ENCODE measurements around the gene DNAH14.

Gene DNAH14

DNA sequence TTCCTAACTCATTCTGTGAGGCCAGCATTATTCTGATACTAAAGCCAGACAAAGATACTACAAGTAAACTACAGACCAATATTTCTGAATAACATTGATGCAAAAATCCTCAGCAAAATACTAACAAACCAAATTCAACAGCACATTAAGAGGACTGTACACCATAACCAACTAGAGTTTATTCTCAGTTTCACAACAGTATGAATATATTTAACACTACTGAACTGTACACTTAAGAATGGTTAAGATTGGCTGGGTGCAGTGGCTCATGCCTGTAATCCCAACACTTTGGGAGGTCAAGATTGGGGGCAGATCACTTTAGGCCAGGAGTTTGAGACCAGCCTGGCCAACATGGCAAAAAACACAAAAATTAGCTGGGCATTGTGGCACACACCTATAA is 421.4 kb downstream of the DNAH14 start:
- TF ChIP-seq, protein P1, sequence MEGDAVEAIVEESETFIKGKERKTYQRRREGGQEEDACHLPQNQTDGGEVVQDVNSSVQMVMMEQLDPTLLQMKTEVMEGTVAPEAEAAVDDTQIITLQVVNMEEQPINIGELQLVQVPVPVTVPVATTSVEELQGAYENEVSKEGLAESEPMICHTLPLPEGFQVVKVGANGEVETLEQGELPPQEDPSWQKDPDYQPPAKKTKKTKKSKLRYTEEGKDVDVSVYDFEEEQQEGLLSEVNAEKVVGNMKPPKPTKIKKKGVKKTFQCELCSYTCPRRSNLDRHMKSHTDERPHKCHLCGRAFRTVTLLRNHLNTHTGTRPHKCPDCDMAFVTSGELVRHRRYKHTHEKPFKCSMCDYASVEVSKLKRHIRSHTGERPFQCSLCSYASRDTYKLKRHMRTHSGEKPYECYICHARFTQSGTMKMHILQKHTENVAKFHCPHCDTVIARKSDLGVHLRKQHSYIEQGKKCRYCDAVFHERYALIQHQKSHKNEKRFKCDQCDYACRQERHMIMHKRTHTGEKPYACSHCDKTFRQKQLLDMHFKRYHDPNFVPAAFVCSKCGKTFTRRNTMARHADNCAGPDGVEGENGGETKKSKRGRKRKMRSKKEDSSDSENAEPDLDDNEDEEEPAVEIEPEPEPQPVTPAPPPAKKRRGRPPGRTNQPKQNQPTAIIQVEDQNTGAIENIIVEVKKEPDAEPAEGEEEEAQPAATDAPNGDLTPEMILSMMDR (IDR thresholded peaks at IDR 0.05; ENCODE audit: borderline replicate concordance, insufficient read depth, low read depth, low read length): no peak
- no peak overlapping the region for H3K4me3 ChIP-seq (ENCODE audit: low read depth, low read length)

DNA sequence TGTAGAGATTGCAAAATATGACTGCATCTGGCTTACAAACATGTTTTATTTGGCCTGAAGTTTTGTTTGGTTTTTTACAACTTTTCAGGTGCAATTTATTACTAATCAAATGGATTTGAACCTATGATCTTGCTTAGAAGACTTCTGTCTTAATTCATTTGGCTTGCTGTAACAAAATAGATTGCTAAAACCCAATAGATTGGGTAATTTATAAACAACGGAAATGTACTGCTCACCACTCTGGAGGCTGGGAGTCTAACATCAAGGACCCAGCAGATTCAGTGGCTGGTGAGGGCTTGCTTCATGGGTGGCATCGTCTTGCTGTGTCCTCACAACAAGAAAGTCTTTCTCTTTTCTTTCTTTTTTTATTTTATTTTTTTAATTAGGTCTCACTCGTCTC is 425.4 kb downstream of the DNAH14 start:
- H3K4me3 ChIP-seq (ENCODE audit: low read depth, low read length): no peak overlapping the region
- TF ChIP-seq, protein P1 (IDR thresholded peaks at IDR 0.05; ENCODE audit: borderline replicate concordance, insufficient read depth, low read depth, low read length): no peak

DNA sequence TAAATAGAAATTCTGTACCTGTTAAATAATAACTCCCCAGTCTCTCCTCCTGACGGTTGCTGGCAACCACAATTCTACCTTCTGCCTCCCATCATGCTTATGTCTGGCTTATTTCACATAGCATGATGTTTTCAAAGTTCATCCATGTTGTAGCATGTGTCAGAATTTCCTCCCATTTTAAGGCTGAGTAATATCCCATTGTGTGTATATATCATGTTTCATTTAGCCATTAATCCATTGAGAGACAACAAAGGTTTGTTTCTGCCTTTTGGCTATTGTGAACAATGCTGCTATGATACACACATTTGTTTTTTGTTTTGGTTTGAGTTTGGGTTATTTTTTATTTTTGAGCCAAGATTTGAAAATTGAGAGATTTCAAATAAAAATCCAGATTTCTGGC is 426.4 kb downstream of the DNAH14 start:
- no peak overlapping the region for H3K4me3 ChIP-seq (ENCODE audit: low read depth, low read length)
- TF ChIP-seq, protein P1 (IDR thresholded peaks at IDR 0.05; ENCODE audit: borderline replicate concordance, insufficient read depth, low read depth, low read length): no peak

DNA sequence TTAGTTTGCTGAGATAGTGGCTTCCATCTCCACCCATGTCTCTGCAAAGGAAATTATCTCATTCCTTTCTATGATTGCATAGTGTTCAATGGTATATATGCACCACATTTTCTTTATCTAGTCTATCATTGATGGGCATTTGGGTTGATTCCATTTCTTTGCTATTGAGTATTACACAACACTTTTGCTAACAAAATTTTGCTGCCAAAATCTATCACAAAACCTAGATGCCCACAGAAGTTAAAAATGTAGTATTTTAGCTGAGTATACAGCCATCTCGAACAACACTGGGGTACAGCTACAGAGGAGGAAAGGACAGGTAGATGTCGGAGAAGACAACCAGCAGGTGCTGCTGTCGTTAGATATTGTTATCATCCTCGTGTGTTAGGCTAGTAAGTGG is 430.6 kb downstream of the DNAH14 start:
- TF ChIP-seq, protein P1 (IDR thresholded peaks at IDR 0.05; ENCODE audit: borderline replicate concordance, insufficient read depth, low read depth, low read length): no peak
- H3K4me3 ChIP-seq (ENCODE audit: low read depth, low read length): no peak overlapping the region

DNA sequence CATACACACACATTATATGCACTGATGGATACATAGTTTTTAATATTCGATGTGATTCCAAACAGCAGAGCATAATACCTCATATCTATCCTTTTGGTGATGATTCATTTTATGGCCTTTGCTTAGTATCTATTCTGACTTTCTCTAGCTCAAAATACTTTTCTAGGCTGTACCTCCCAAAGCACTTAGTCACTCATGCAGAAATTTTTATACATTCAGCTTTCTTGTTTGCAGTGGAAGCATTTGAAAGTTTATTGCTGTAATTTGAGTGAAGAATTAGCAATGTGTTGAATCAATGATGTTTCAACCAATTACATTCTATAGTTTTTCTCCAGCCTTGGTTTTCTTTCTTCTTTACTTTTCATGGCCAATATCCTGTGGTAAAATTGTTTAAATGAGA is 431.7 kb downstream of the DNAH14 start:
- TF ChIP-seq, protein P1 (IDR thresholded peaks at IDR 0.05; ENCODE audit: borderline replicate concordance, insufficient read depth, low read depth, low read length): no peak
- H3K4me3 ChIP-seq (ENCODE audit: low read depth, low read length): no peak overlapping the region

DNA sequence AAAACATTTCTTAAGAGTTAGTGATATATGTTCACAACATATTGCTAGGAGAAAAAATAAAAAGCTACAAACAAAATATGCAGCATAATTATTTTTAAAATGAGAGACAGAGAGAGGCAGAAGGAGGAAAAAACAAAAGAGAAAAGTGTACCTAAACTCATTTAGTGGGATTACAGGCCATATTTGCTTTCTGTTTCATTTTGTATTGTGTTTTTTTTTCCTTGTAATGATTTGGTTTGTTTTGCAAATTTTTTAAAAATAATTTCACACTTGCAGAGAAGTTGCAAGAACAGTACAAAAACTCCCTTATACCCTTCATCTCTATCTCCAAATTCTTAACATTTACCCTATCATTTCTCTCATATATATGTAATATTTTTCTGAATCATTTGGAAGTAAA is 433.3 kb downstream of the DNAH14 start:
- no peak overlapping the region for H3K4me3 ChIP-seq (ENCODE audit: low read depth, low read length)
- TF ChIP-seq, protein P1 (IDR thresholded peaks at IDR 0.05; ENCODE audit: borderline replicate concordance, insufficient read depth, low read depth, low read length): no peak

DNA sequence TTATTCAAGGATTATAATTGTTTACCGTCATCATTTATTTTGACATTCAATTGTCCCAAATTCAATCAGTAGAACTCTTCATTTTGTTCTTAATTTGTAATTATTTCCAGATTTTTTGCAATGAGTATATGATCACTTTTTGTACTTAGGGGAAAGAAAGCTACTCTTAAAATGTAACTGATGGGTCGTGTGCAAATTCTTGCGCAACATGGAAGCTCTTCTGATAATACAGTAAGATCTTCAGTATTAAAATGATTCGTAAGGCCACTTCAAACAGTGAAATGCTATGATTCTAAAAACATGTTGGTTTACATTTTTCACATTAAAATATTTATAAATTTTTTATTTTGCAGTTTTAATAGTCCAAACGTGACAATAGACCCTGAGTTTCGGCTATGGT is 435.0 kb downstream of the DNAH14 start:
- H3K4me3 ChIP-seq (ENCODE audit: low read depth, low read length): no peak overlapping the region
- TF ChIP-seq, protein P1 (IDR thresholded peaks at IDR 0.05; ENCODE audit: borderline replicate concordance, insufficient read depth, low read depth, low read length): no peak
